Ascending aorta (tissue), 2 donors: ENCODE measurements around the gene YARS1. TPM values are rescaled to one million over a fixed set of nuclear protein-coding genes. Genes with fewer than 3 reads are reported as not detected.

ENCODE experiments used
- DNase-seq, 2 donors: peaks; one replicate each; pipeline ENCODE4 v3.0.0-alpha.2; 2019; ENCODE audit warnings: low spot score in 2 of 2
- H3K27ac ChIP-seq, 2 donors: fragments of 200-600 bp; sonication (generic); one replicate each; pipeline ENCODE4 v1.5.1; 2016 to 2017; ENCODE audit warnings: mild to moderate bottlenecking in 1 of 2
- H3K27me3 ChIP-seq: fragments of 200-600 bp; sonication (generic); one replicate; pipeline ENCODE4 v1.5.1; 2017
- H3K36me3 ChIP-seq, 2 donors: fragments of 200-600 bp; sonication (generic); one replicate each; pipeline ENCODE4 v1.5.1; 2016
- H3K4me1 ChIP-seq, 2 donors: fragments of 200-600 bp; sonication (generic); one replicate each; pipeline ENCODE4 v1.5.1; 2016 to 2017; ENCODE audit warnings: mild to moderate bottlenecking in 1 of 2
- H3K4me3 ChIP-seq, 2 donors: fragments of 200-600 bp; sonication (generic); one replicate each; pipeline ENCODE4 v1.5.1; 2016 to 2017; ENCODE audit warnings: mild to moderate bottlenecking in 1 of 2
- H3K9me3 ChIP-seq, 2 donors: fragments of 200-600 bp; sonication (generic); one replicate each; pipeline ENCODE4 v1.5.1; 2016
- CTCF ChIP-seq, 3 experiments: fragments of 200-600 bp in 2 of 3; fragments of 450-650 bp in 1 of 3; sonication (generic) in 2 of 3; IDR thresholded peaks; one replicate each; pipeline ENCODE4 v1.5.1; 2016 to 2019; ENCODE audit warnings: antibody characterized with exemption in 3 of 3, mild to moderate bottlenecking in 1 of 3, moderate library complexity in 1 of 3
- intact Hi-C: fragments of 100-400 bp; cut with DNase I; formaldehyde crosslinking; loops from one replicate; pipeline ENCODE4 v1.15.1; 2023
- total RNA-seq: library from RNA; depleted of rRNA; stranded (reverse); fragments of >200 nt; gene quantifications from one replicate; pipeline ENCODE4 v1.1.0, GENCODE V29; 2016

YARS1 gene
- total RNA-seq, 1 donor from 2014 or later: 48.9 TPM

DNA sequence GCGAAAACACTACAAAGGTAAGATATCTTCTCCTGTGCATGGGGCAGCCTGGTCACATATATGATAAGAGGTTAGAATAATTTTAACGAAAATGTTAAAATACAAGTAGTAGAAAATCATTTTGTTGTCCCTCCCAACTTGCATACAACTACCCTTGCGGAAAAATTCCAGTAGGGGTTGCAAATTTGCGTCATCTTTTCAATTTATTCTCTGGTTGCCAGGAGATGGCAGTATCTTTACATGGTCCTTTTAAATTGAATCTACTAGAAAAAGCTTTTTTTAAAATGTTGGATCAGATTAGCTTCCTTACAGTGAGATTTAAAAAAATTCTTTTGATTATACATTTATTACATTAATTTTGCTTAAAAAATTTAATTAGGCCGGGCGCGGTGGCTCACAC, 11.2 kb upstream of the YARS1 start:
- H3K9me3 ChIP-seq: no peaks in the 10 kb centered on the region
- H3K27me3 ChIP-seq: no peaks in the 10 kb centered on the region
- intact Hi-C loops: no loop called here
- peak in 1 of 3 experiments; percentile 39 for TF ChIP-seq CTCF (IDR thresholded peaks at IDR 0.05)
- no peak for DNase-seq
- no peak overlapping the region for H3K27ac ChIP-seq
- peaks cover 62 to 78% of the 10 kb centered on the region in 2 donors for H3K36me3 ChIP-seq
- H3K4me3 ChIP-seq: no peak overlapping the region
- no peaks in the 10 kb centered on the region for H3K4me1 ChIP-seq

GRCh38 chr1:32825181-32825580, 8.0 kb upstream of the YARS1 start:
- peaks cover 36 to 49% of the 10 kb centered on the region in 2 donors for H3K36me3 ChIP-seq
- intact Hi-C loops: no loop called here
- no peaks in the 10 kb centered on the region for H3K27me3 ChIP-seq
- H3K9me3 ChIP-seq: no peaks in the 10 kb centered on the region
- H3K4me1 ChIP-seq: no peaks in the 10 kb centered on the region
- H3K4me3 ChIP-seq: no peak overlapping the region
- H3K27ac ChIP-seq: no peak overlapping the region
- DNase-seq: no peak
- no peak for TF ChIP-seq CTCF (IDR thresholded peaks at IDR 0.05)

DNA sequence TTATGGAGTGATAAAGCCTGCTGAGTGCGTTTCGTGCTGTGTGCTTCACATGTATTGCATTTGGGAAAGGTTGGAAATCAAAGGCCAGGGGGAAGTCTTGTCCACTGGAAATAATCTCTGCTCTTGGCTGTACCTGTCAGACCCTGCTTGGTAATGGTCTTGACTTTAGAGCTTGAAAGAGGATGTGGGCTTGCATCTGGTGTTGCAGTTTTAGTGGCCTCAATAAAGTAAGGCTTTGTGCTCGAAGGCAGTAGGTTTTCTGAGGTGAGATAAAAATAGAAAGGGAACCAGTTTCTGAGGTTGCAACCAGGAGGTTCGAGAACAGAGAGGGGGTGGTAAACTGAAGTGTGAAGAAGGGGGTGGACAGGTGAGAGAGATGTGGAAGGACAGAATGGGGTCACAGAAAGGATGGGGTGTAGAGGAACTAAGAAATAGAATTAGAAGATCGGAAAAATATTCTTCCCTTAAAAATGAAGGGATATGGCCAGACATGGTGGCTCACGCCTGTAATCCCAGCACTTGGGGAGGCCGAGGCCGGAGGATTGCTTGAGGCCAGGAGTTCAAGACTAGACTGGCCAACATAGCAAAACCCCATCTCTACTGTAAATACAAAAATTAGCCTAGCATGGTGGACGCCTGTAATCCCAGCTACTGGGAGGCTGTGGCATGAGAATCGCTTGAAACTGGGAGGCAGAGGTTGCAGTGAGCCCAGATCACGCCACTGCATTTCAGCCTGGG, 1.8 kb upstream of the YARS1 start:
- intact Hi-C loops: loop anchor here (5.0 kb wide), 2 partner anchors 117 to 363 kb away; partner anchors contain the start of genes SYNC and TRIM62
- no peak for DNase-seq

DNA sequence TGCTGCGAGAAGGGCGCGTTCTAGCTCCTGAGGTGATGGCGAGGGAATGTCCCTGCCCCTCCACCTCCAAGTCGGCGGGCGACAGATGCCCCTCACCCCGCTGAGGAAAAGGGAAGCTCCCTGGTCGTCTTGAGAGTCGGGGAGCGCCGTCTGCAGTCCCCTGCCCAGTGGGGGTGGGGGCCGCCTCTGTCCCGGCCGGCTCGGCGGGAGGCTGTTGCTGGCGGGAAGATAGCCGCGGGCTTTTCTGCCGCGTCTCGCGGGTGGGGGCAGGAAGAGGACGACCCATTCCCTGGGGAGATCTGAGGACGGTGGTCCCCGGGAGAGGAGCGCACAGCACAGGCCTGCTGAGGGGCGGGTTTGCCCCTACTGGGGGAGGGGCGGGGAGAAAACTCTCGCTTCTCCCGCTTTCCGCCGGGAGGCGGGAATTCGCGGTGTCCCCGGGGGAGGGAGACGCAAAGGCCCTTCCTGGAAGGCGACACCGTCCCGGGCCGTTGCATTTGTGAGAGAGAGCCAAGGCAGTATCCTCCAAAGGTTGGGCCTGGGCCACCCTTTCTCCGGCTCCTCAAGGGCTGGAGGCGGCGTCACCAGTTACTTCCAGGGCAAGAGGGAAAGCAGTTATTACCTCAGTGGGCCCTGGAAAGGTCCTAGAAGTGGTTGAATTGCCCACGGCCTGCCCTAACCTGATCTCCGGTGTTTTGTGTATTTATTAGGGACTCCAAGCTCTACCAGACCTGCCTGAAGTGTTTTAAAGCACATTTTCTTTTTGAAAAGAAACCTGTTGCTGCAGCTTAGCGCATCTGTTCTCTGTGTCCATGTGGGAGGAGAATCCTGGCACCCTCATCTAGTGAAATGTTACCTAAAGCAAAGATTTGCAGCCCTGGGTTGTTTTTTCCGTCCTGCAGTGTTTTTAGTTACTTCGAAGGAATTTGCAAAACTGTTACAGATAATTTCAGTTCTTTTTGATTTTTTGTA, 943 bp upstream of the YARS1 start:
- Histone ChIP-seq H3K4me3 (peak overlapping the region; percentile 70 to 84), H3K9me3 (no peaks in the 10 kb centered on the region), H3K27me3 (no peaks in the 10 kb centered on the region), H3K36me3 (no peaks in the 10 kb centered on the region), H3K27ac (peak overlapping the region; percentile 91 to 92), H3K4me1 (peaks cover 11 to 34% of the 10 kb centered on the region in 2 donors)
- intact Hi-C loops: loop anchor here (1.0 to 5.0 kb wide), 4 partner anchors 53 to 364 kb away; partner anchors contain the start of genes FNDC5, SYNC, TRIM62 and ZBTB8OS
- no peak for TF ChIP-seq CTCF (IDR thresholded peaks at IDR 0.05)
- DNase-seq: peak; percentile 13 to 88

More for the DNA sequence above, 1.8 kb upstream of the YARS1 start:
- TF ChIP-seq CTCF (IDR thresholded peaks at IDR 0.05): no peak
- Histone ChIP-seq H3K36me3 (no peaks in the 10 kb centered on the region), H3K27me3 (no peaks in the 10 kb centered on the region), H3K9me3 (no peaks in the 10 kb centered on the region), H3K4me3 (peak overlapping the region; percentile 70 to 84), H3K4me1 (peaks cover 10 to 25% of the 10 kb centered on the region in 2 donors), H3K27ac (peak overlapping the region; percentile 91 to 92)

- no peak for TF ChIP-seq CTCF (IDR thresholded peaks at IDR 0.05)
- DNase-seq: peak in 1 of 2 donors; percentile 65
- Histone ChIP-seq H3K27ac (peak overlapping the region; percentile 91 to 92), H3K4me3 (peak overlapping the region; percentile 70 to 84), H3K4me1 (peaks cover 13 to 39% of the 10 kb centered on the region in 2 donors), H3K9me3 (no peaks in the 10 kb centered on the region), H3K36me3 (no peaks in the 10 kb centered on the region), H3K27me3 (no peaks in the 10 kb centered on the region)
- intact Hi-C loops: loop anchor here (1.0 to 5.0 kb wide), 4 partner anchors 54 to 366 kb away; partner anchors contain the start of genes FNDC5, SYNC, TRIM62 and ZBTB8OS
Measured at GRCh38 chr1:32816676-32817158, 441 bp downstream of the YARS1 start.
